Measurements from ENCODE around the gene MEF2C. TPM values are rescaled to one million over a fixed set of nuclear protein-coding genes. Genes with fewer than 3 reads are reported as not detected.

The MEF2C gene
- total RNA-seq, 2 donors from 2014 or later: 0.77 TPM; not detected in 1

GRCh38 chr5:88673253-88674105 lies 209.5 kb downstream of the MEF2C start:
- H3K27me3 Mint-ChIP-seq: peaks cover 73% of the 10 kb centered on the region
- H3K4me3 Mint-ChIP-seq: peak overlapping the region; percentile 66
- ATAC-seq (replicated peaks): no peak
- peaks cover 20% of the 10 kb centered on the region for H3K36me3 Mint-ChIP-seq (ENCODE audit: low read depth)
- peaks cover 3% of the 10 kb centered on the region for H3K9me3 Mint-ChIP-seq
- peaks cover 7% of the 10 kb centered on the region for H3K4me1 Mint-ChIP-seq
- H3K27ac Mint-ChIP-seq: no peak overlapping the region

GRCh38 chr5:88672644-88673252 lies 210.2 kb downstream of the MEF2C start:
- Mint-ChIP-seq H3K4me3 (no peak overlapping the region), H3K27me3 (peaks cover 75% of the 10 kb centered on the region), H3K4me1 (peaks cover 9% of the 10 kb centered on the region), H3K27ac (no peak overlapping the region), H3K9me3 (peaks cover 3% of the 10 kb centered on the region), H3K36me3 (ENCODE audit: low read depth) (peaks cover 23% of the 10 kb centered on the region)
- ATAC-seq (replicated peaks): no peak

- no peak for ATAC-seq (replicated peaks)
- Mint-ChIP-seq H3K27ac (no peak overlapping the region), H3K9me3 (peaks cover 3% of the 10 kb centered on the region), H3K4me3 (no peak overlapping the region), H3K4me1 (peaks cover 19% of the 10 kb centered on the region), H3K27me3 (peaks cover 77% of the 10 kb centered on the region), H3K36me3 (ENCODE audit: low read depth) (peaks cover 32% of the 10 kb centered on the region)
Observed at GRCh38 chr5:88671505-88672499, 211.2 kb downstream of the MEF2C start.

GRCh38 chr5:88671106-88671504 lies 211.9 kb downstream of the MEF2C start:
- peaks cover 25% of the 10 kb centered on the region for H3K4me1 Mint-ChIP-seq
- H3K9me3 Mint-ChIP-seq: no peaks in the 10 kb centered on the region
- no peak overlapping the region for H3K27ac Mint-ChIP-seq
- peaks cover 33% of the 10 kb centered on the region for H3K36me3 Mint-ChIP-seq (ENCODE audit: low read depth)
- no peak overlapping the region for H3K4me3 Mint-ChIP-seq
- peaks cover 77% of the 10 kb centered on the region for H3K27me3 Mint-ChIP-seq
- ATAC-seq (replicated peaks): no peak

- Mint-ChIP-seq H3K9me3 (no peaks in the 10 kb centered on the region), H3K27me3 (peaks cover 76% of the 10 kb centered on the region), H3K36me3 (ENCODE audit: low read depth) (peaks cover 33% of the 10 kb centered on the region), H3K4me3 (no peak overlapping the region), H3K4me1 (peaks cover 23% of the 10 kb centered on the region), H3K27ac (no peak overlapping the region)
- ATAC-seq (replicated peaks): no peak
Observed at GRCh38 chr5:88670461-88670860, 212.5 kb downstream of the MEF2C start.

- Mint-ChIP-seq H3K4me3 (no peak overlapping the region), H3K27ac (no peak overlapping the region), H3K27me3 (peaks cover 77% of the 10 kb centered on the region), H3K9me3 (no peaks in the 10 kb centered on the region), H3K4me1 (peaks cover 18% of the 10 kb centered on the region), H3K36me3 (ENCODE audit: low read depth) (peaks cover 33% of the 10 kb centered on the region)
- no peak for ATAC-seq (replicated peaks)
Observed at GRCh38 chr5:88669371-88670050, 213.5 kb downstream of the MEF2C start.

- H3K27me3 Mint-ChIP-seq: peaks cover 82% of the 10 kb centered on the region
- H3K4me1 Mint-ChIP-seq: peaks cover 18% of the 10 kb centered on the region
- H3K9me3 Mint-ChIP-seq: peaks cover 7% of the 10 kb centered on the region
- peak overlapping the region; percentile 86 for H3K4me3 Mint-ChIP-seq
- no peak overlapping the region for H3K27ac Mint-ChIP-seq
- peaks cover 19% of the 10 kb centered on the region for H3K36me3 Mint-ChIP-seq (ENCODE audit: low read depth)
- ATAC-seq (replicated peaks): no peak
Observed at GRCh38 chr5:88667496-88668201, 215.3 kb downstream of the MEF2C start.

All from activated T-helper 17 cell treated with anti-CD3 and anti-CD28 coated beads, Interleukin-2, amount 50 U/mL, for 72 hours (primary cell).